ENCODE measurements around the gene DCP2. TPM values are rescaled to one million over a fixed set of nuclear protein-coding genes. Genes with fewer than 3 reads are reported as not detected.
A peak's percentile ranks its signal among the peaks of the same experiment; 100 is the strongest.

Gene DCP2
- total RNA-seq, 1 experiment from 2014 or later = 34.4 TPM

DNA sequence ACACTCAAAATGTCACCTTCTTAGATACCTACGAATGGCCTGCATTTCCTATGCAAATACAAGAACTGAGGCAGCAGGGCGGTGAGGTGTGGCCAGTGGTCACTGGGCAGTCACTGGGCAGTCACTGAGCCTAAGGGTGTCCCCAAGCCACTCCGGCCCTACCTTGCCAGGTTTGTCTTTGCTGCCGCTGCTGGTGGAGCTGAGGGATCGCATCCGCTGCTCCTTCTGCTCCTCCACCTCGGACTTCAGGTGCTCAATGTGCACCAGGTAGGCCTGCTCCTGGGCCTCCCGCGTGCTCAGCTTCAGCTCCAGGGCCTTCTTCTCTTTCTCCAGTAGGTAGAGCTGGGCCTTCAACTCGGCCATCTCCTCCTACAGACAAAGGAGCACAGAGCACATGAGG is 72.3 kb downstream of the DCP2 start:
- no peak for DNase-seq
- Histone ChIP-seq H3K27me3 (no peaks in the 10 kb centered on the region), H3K36me3 (no peaks in the 10 kb centered on the region), H3K4me3 (no peak overlapping the region), H3K9me3 (no peaks in the 10 kb centered on the region)

DNA sequence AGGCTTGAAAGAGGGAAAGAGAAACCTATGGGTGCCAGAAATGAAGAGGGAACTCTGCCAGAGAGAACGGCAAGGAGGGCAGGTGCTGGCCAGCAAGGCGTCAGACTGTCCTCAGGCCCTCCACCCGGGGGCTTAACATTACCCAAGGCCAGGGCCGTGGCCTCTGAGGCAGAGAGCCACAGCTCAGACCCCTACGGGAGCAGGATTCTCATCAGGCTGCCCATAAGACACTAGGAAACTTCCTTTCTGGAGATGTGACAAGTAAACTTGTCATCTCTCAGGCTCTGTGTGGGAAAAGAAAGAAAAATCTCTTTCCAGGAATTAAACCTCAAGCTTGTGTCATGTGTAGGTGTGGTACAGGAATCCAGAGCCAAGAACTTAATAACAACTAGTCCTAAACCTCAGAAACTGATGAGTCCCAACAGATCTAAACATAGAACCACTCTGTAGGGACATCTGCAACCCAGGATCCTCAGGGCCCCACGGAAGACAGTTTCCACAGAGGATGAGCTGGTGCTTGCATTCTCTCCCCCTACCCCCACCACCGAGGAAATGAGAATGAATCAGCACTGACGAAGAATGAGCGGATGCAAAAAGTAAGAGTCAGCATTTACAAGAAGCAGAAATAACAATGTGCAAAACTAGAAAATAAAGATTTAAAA is 74.3 kb downstream of the DCP2 start:
- Histone ChIP-seq H3K9me3 (no peaks in the 10 kb centered on the region), H3K36me3 (no peaks in the 10 kb centered on the region), H3K4me3 (no peak overlapping the region), H3K27me3 (no peaks in the 10 kb centered on the region)
- DNase-seq = peak; percentile 62

DNA sequence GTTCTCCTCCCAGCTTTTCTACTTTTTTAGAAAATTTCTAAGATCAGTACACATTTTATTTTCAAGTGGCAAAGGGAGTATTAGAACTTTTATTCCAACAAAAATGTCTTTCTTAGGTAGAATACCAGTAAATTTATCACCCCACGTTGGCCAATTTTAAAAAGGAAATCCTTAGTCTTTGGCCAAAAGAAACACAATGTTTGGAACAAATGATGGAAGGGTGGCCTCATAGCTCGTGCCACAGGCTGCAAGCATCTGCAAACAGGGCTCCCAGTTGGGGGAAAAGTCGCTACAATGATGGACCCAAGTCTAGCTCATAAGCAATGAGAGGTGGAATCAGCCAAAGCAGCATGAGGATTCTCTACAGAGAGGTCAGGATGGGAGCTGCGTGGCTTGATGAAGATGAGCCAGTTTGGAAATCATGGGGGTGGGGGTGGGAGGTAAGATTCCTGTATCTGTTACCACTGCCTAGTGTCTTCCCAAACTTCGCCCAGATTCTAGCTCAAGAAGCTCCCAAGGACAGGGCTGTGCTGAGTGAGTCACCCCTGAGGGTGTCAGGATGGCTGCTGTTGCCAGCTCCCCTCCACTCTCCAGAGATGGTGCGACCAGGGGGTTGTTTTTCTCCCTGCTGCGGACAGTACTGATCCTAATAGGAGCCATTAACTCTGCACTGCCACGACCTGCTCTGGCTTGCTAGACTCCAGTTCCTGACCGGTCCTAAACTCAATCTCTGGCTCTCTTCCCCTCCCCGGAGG is 75.6 kb downstream of the DCP2 start:
- no peaks in the 10 kb centered on the region for H3K36me3 ChIP-seq
- no peaks in the 10 kb centered on the region for H3K9me3 ChIP-seq
- DNase-seq = peak; percentile 44
- no peak overlapping the region for H3K4me3 ChIP-seq
- H3K27me3 ChIP-seq = no peaks in the 10 kb centered on the region

GRCh38 chr5:113053511-113053995 is 77.0 kb downstream of the DCP2 start:
- H3K4me3 ChIP-seq = no peak overlapping the region
- no peaks in the 10 kb centered on the region for H3K36me3 ChIP-seq

GRCh38 chr5:113054899-113055298 is 78.3 kb downstream of the DCP2 start:
- no peak for DNase-seq

More at GRCh38 chr5:113053511-113053995, 77.0 kb downstream of the DCP2 start:
- DNase-seq = peak; percentile 56
- Histone ChIP-seq H3K27me3 (no peaks in the 10 kb centered on the region), H3K9me3 (no peaks in the 10 kb centered on the region)

DNA sequence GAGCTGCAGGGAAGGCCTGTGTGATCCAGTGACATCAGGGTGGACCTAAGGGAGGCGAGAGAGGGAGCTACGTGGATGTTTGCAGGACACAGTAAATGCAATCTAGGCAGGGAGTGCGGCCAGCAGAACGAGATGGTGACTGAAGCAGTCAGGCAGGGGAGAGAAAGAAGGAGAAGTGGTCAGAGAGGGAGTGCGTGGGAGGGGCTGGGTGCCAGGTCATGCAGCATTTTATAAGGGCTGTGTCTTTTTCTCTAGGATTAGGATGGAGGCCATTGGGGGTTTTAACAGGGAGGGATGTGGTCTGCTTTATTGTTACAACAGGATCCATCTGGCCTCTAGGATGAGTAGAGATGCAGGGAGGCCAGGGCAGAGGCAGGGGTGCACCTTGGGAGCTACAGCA is 80.4 kb downstream of the DCP2 start:
- Histone ChIP-seq H3K4me3 (no peak overlapping the region), H3K9me3 (no peaks in the 10 kb centered on the region), H3K27me3 (no peaks in the 10 kb centered on the region), H3K36me3 (no peaks in the 10 kb centered on the region)
- no peak for DNase-seq

More at GRCh38 chr5:113054899-113055298, 78.3 kb downstream of the DCP2 start:
- no peaks in the 10 kb centered on the region for H3K36me3 ChIP-seq
- no peaks in the 10 kb centered on the region for H3K9me3 ChIP-seq
- H3K27me3 ChIP-seq = no peaks in the 10 kb centered on the region
- no peak overlapping the region for H3K4me3 ChIP-seq

GRCh38 chr5:113057557-113057984 is 81.0 kb downstream of the DCP2 start:
- Histone ChIP-seq H3K36me3 (no peaks in the 10 kb centered on the region), H3K9me3 (no peaks in the 10 kb centered on the region), H3K4me3 (no peak overlapping the region), H3K27me3 (no peaks in the 10 kb centered on the region)
- DNase-seq = no peak

DNA sequence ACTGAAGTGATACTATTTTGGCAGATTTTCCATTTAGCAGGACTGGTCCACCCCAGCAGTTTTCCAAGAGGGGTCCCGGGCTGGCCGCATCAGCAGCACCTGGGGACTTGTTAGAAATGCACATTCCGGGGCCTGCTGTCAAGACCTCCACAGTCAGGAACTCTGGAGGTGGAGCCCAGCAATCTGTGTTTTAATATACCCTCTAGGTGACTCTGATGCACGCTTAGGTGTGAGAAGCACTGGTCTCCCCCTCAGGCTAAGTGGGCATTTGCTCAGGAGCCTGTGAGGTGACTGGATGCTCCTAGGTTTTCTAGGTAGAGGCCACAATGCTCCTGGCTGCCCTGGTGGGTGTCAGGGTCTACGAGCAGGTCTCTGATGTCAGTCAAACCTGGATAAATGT is 81.7 kb downstream of the DCP2 start:
- DNase-seq = no peak
- no peaks in the 10 kb centered on the region for H3K36me3 ChIP-seq
- no peaks in the 10 kb centered on the region for H3K9me3 ChIP-seq
- H3K27me3 ChIP-seq = no peaks in the 10 kb centered on the region
- H3K4me3 ChIP-seq = no peak overlapping the region

DNA sequence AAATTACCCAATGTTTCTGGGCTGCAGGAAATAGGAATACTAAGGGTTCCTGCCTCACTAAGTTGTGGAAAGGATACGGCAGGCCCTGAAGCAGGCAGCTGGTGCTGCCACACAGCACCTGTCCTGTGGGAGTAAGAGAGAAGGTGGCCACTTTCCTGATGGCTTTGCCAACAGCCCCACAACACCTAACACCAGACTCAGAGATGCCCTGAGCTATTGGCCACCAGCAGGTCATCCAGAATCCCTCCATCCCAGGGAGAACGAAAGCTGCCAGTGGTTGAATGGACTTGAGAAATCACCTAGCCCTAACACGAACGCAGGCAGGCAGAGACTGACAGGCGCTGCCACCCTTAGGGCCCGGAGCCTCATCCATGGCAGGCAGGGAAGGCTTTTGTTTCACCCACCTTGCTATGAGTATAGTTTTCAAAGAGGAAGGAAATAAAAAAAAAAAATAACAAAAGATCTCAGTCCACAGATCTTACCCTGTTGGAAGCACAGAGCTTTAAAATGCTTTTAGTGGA is 82.2 kb downstream of the DCP2 start:
- Histone ChIP-seq H3K9me3 (no peaks in the 10 kb centered on the region), H3K27me3 (no peaks in the 10 kb centered on the region), H3K36me3 (no peaks in the 10 kb centered on the region)

DNA sequence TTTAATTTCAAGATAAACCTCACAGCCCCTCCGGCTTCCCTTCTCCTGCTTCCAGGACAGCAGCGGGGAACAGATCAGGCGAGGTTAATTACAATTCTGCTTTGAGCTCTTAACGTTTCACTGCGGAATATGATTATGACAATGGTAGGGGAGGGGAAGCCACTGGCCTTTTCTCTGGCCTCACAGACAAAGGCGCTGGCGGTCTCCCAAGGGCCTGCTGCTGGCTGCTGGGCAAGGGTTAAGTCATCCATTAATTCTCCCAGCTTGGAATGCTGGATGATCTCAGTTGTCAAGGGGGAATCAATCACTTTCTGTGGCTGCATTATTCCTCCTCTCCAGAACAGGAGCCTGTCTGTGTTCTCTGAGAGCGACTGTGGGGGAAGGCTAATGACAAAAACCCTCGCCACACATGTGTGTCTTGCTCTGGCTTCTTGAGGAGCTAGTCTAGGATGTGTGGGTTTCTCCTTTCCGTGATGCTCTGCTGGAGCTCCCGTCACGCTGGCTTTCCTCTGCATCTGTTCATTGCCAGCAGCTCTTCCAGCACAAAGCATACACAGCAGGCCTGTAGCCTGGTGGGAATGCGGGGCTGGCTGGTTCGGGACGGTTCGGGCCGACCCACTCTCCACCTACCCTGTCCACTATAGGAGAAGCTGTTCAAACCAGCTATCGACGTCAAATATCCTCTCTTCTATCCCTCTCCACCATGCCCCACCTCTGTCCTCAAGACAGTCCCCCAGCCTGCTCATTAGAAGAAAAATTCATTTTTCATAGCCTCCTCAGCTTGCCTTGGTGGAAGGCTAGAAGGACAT is 82.8 kb downstream of the DCP2 start:
- H3K4me3 ChIP-seq = no peak overlapping the region
- no peaks in the 10 kb centered on the region for H3K27me3 ChIP-seq
- no peaks in the 10 kb centered on the region for H3K36me3 ChIP-seq
- no peaks in the 10 kb centered on the region for H3K9me3 ChIP-seq
- DNase-seq = peak; percentile 96

More for the DNA sequence above, 82.2 kb downstream of the DCP2 start:
- no peak overlapping the region for H3K4me3 ChIP-seq
- DNase-seq = no peak

GRCh38 chr5:113060408-113061025 is 83.9 kb downstream of the DCP2 start:
- no peaks in the 10 kb centered on the region for H3K27me3 ChIP-seq
- no peak for DNase-seq
- no peaks in the 10 kb centered on the region for H3K9me3 ChIP-seq
- H3K4me3 ChIP-seq = no peak overlapping the region
- no peaks in the 10 kb centered on the region for H3K36me3 ChIP-seq

- no peak overlapping the region for H3K4me3 ChIP-seq
Measured at GRCh38 chr5:113061846-113062780, 85.5 kb downstream of the DCP2 start.

DNA sequence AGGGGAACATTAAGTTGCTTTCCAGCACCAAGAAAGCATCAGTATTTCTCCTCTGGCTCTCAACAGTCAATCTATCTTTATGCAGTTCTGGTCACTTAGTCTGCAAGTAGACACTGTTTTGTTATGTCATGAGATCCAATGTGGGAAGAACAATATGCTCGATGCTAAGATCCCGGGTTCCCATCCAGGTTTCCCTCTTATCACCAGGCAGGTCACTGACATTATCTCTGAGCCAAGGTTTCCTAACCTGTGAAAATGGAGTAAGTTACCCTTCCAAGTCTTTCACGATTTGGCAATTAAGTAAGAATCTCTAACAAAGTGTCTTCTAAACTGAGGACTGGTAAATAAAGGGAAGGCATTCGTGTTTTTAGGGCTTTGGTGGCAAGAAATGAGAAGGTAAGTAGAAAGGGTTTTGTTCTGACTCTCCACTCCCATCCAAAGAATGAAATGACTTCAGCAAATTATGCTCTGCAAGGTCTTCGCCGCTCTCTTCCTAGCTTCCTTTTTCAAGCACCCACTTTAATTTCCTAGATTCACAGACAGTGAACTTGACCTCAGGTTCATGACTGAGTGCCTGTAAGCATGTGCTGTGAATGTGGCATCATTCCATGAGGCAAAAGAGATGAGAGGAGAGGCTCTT is 86.4 kb downstream of the DCP2 start:
- Histone ChIP-seq H3K27me3 (no peaks in the 10 kb centered on the region), H3K4me3 (no peak overlapping the region), H3K9me3 (no peaks in the 10 kb centered on the region), H3K36me3 (no peaks in the 10 kb centered on the region)
- DNase-seq = no peak

More at GRCh38 chr5:113061846-113062780, 85.5 kb downstream of the DCP2 start:
- H3K36me3 ChIP-seq = no peaks in the 10 kb centered on the region
- DNase-seq = no peak
- H3K9me3 ChIP-seq = no peaks in the 10 kb centered on the region
- no peaks in the 10 kb centered on the region for H3K27me3 ChIP-seq

DNA sequence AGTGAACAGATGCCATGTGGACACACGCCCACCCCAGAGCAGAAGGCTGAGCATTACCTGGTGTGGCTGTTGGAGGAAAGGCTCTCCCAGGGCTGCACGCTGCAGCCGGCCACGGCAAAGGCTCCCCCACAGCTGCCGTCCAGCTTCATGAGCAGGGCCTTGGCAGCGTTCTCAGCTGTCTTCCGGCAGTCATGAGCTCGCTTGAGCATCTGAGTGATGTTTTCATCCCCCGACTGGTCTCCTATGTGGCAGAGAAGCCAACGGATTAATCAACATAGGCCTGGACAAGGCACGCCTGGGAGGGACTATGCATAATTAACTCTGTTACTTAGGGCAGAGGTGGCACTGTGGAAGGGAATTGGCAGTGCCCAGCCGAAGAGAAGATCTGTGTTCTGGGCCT is 87.3 kb downstream of the DCP2 start:
- Histone ChIP-seq H3K27me3 (no peaks in the 10 kb centered on the region), H3K36me3 (no peaks in the 10 kb centered on the region), H3K4me3 (no peak overlapping the region), H3K9me3 (no peaks in the 10 kb centered on the region)
- DNase-seq = no peak

GRCh38 chr5:113064806-113065205 is 88.2 kb downstream of the DCP2 start:
- H3K27me3 ChIP-seq = no peaks in the 10 kb centered on the region
- no peaks in the 10 kb centered on the region for H3K9me3 ChIP-seq
- no peaks in the 10 kb centered on the region for H3K36me3 ChIP-seq
- DNase-seq = no peak
- H3K4me3 ChIP-seq = no peak overlapping the region

All from MG63 (cell line).